H1 (cell line): ENCODE data around the gene EXO1. TPM values are rescaled to one million over a fixed set of nuclear protein-coding genes. Genes with fewer than 3 reads are reported as not detected.

ENCODE experiments used
- CTCF ChIA-PET: fragments of 300-600 bp; sonication (Branson Sonifier 250); formaldehyde crosslinking; loops from one replicate; lab custom pipeline; 2021; ENCODE audit not compliant: partially characterized antibody; lab: Charles Lee
- POLR2A ChIA-PET: fragments of 300-600 bp; sonication (Branson Sonifier 250); formaldehyde crosslinking; loops from one replicate; lab custom pipeline; 2021; ENCODE audit warnings: inconsistent platforms; ENCODE audit not compliant: partially characterized antibody; lab: Charles Lee
- DNase-seq, 2 experiments: peaks; one replicate each; pipeline versions ENCODE4 v3.0.0 to v3.0.0-alpha.2; 2010 to 2022; ENCODE audit warnings: low spot score in 2 of 2, low read depth in 1 of 2, mixed read lengths in 1 of 2
- FAIRE-seq: peaks from 2 replicates; lab custom pipeline; 2011; peaks lifted over from hg19 to GRCh38; lab: Jason Lieb, UNC
- H2AFZ ChIP-seq: 2 replicates; pipeline ENCODE4 v1.8.1; 2012; ENCODE audit warnings: low read length, inconsistent platforms
- H2AK5ac ChIP-seq: 2 replicates; pipeline ENCODE4 v1.6.1; 2013; ENCODE audit warnings: low read depth, low read length
- H2BK120ac ChIP-seq: replicated peaks from 2 replicates; pipeline ENCODE3; 2013; ENCODE audit warnings: low read depth, low read length, inconsistent platforms
- H2BK12ac ChIP-seq: 2 replicates; pipeline ENCODE4 v1.6.1; 2013; ENCODE audit warnings: low read depth, low read length
- H2BK15ac ChIP-seq: 2 replicates; pipeline ENCODE4 v1.6.1; 2013; ENCODE audit warnings: low read length
- H2BK20ac ChIP-seq: 2 replicates; pipeline ENCODE4 v1.6.1; 2013; ENCODE audit warnings: low read length
- H2BK5ac ChIP-seq: 2 replicates; pipeline ENCODE4 v1.6.1; 2013; ENCODE audit warnings: low read depth, low read length
- H3K14ac ChIP-seq: 2 replicates; pipeline ENCODE4 v1.6.1; 2013; ENCODE audit warnings: inconsistent platforms; ENCODE audit not compliant: insufficient read length
- H3K18ac ChIP-seq: 2 replicates; pipeline ENCODE4 v1.6.1; 2013; ENCODE audit warnings: low read length; ENCODE audit errors: extremely low read depth
- H3K23ac ChIP-seq: 2 replicates; pipeline ENCODE4 v1.6.1; 2013; ENCODE audit warnings: inconsistent platforms; ENCODE audit not compliant: insufficient read length
- H3K23me2 ChIP-seq: 2 replicates; pipeline ENCODE4 v1.6.1; 2013; ENCODE audit warnings: low read depth, low read length
- H3K27ac ChIP-seq: 2 replicates; pipeline ENCODE4 v1.6.1; 2011; ENCODE audit warnings: low read depth, low read length, inconsistent platforms
- H3K27me3 ChIP-seq, 4 experiments: replicated peaks in 1 of 4; 1 replicate in 1 of 4; 2 replicates in 3 of 4; pipeline versions ENCODE4 v1.6.1 to v1.8.1; 2011 to 2013; ENCODE audit warnings: low read length in 3 of 4, mild to moderate bottlenecking in 3 of 4, inconsistent platforms in 2 of 4, mixed read lengths in 2 of 4, moderate library complexity in 1 of 4; ENCODE audit not compliant: control insufficient read depth in 3 of 4, insufficient read depth in 3 of 4; ENCODE audit errors: extremely low read depth in 1 of 4
- H3K36me3 ChIP-seq, 4 experiments: 2 replicates each; pipeline versions ENCODE4 v1.6.1 to v1.8.1; 2011 to 2013; ENCODE audit warnings: mild to moderate bottlenecking in 4 of 4, low read length in 3 of 4, moderate library complexity in 2 of 4, control low read depth in 1 of 4, inconsistent platforms in 1 of 4; ENCODE audit not compliant: insufficient read depth in 4 of 4, control insufficient read depth in 2 of 4
- H3K4ac ChIP-seq: replicated peaks from 2 replicates; pipeline ENCODE3; 2013; ENCODE audit warnings: low read length, low read depth, mixed read lengths, inconsistent platforms; ENCODE audit not compliant: insufficient read length
- H3K4me1 ChIP-seq, 4 experiments: replicated peaks in 1 of 4; 1 replicate in 1 of 4; 2 replicates in 3 of 4; pipeline versions ENCODE4 v1.6.1 to v1.8.1; 2011 to 2013; ENCODE audit warnings: low read length in 3 of 4, inconsistent platforms in 2 of 4, mixed read lengths in 1 of 4; ENCODE audit not compliant: insufficient read depth in 4 of 4, control insufficient read depth in 3 of 4
- H3K4me2 ChIP-seq, 2 experiments: 2 replicates each; pipeline versions ENCODE4 v1.6.1 to v1.8.1; 2011 to 2013; ENCODE audit warnings: low read depth in 2 of 2, low read length in 2 of 2, control low read depth in 1 of 2, inconsistent platforms in 1 of 2, mild to moderate bottlenecking in 1 of 2; ENCODE audit not compliant: insufficient read depth in 1 of 2
- H3K4me3 ChIP-seq, 4 experiments: fragments of 200-600, 300-600 bp in 1 of 4; sonication (generic), shearing (Covaris generic), sonication (Bioruptor Twin) in 1 of 4; 2 replicates each; pipeline versions ENCODE4 v1.5.1 to v1.8.1; 2011 to 2016; ENCODE audit warnings: low read length in 4 of 4, low read depth in 3 of 4, control low read depth in 2 of 4, inconsistent platforms in 2 of 4, mild to moderate bottlenecking in 2 of 4, mixed read lengths in 1 of 4, moderate library complexity in 1 of 4; ENCODE audit not compliant: insufficient read depth in 2 of 4; ENCODE audit errors: extremely low read depth in 1 of 4
- H3K56ac ChIP-seq: replicated peaks from 2 replicates; pipeline ENCODE3; 2013; ENCODE audit warnings: low read depth, mild to moderate bottlenecking, mixed read lengths, low read length, inconsistent platforms; ENCODE audit not compliant: insufficient read length
- H3K79me1 ChIP-seq: 2 replicates; pipeline ENCODE4 v1.6.1; 2013; ENCODE audit warnings: low read depth, low read length, control low read depth
- H3K79me2 ChIP-seq, 2 experiments: 2 replicates each; pipeline versions ENCODE4 v1.6.1 to v1.8.1; 2012 to 2013; ENCODE audit warnings: low read length in 2 of 2, mild to moderate bottlenecking in 2 of 2, inconsistent platforms in 1 of 2; ENCODE audit not compliant: insufficient read depth in 2 of 2, control insufficient read depth in 1 of 2
- H3K9ac ChIP-seq, 4 experiments: replicated peaks in 1 of 4; 1 replicate in 1 of 4; 2 replicates in 3 of 4; pipeline versions ENCODE4 v1.6.1 to v1.8.1; 2011 to 2013; ENCODE audit warnings: low read depth in 3 of 4, low read length in 3 of 4, control low read depth in 2 of 4, mild to moderate bottlenecking in 2 of 4, moderate library complexity in 2 of 4, inconsistent platforms in 1 of 4; ENCODE audit errors: extremely low read depth in 1 of 4
- H3K9me3 ChIP-seq, 2 experiments: 2 replicates each; pipeline versions ENCODE4 v1.6.1 to v1.8.1; 2012 to 2013; ENCODE audit warnings: mild to moderate bottlenecking in 2 of 2, moderate library complexity in 2 of 2, control low read depth in 1 of 2, inconsistent platforms in 1 of 2, low read depth in 1 of 2, low read length in 1 of 2, mixed read lengths in 1 of 2; ENCODE audit not compliant: insufficient read depth in 2 of 2
- H4K20me1 ChIP-seq, 2 experiments: replicated peaks in 1 of 2; 2 replicates each; pipeline versions ENCODE3 to v1.8.1; 2011 to 2013; ENCODE audit warnings: inconsistent platforms in 2 of 2, low read length in 2 of 2, mild to moderate bottlenecking in 1 of 2; ENCODE audit not compliant: insufficient read depth in 2 of 2, control insufficient read depth in 1 of 2
- H4K5ac ChIP-seq: 2 replicates; pipeline ENCODE4 v1.6.1; 2013; ENCODE audit warnings: low read length, low read depth, mixed read lengths, inconsistent platforms; ENCODE audit not compliant: insufficient read length
- H4K8ac ChIP-seq: 2 replicates; pipeline ENCODE4 v1.8.0; 2013; ENCODE audit warnings: mild to moderate bottlenecking, moderate library complexity, low read length, inconsistent platforms; ENCODE audit not compliant: insufficient read depth; ENCODE audit errors: extremely low read depth
- H4K91ac ChIP-seq: replicated peaks from 2 replicates; pipeline ENCODE3; 2013; ENCODE audit warnings: low read length, mixed read lengths, inconsistent platforms; ENCODE audit not compliant: insufficient read length
- EP300 ChIP-seq, 2 experiments: IDR thresholded peaks; 1 replicate in 1 of 2; 2 replicates in 1 of 2; pipeline ENCODE4 v1.6.1; 2011 to 2012; ENCODE audit warnings: low read depth in 2 of 2, low read length in 2 of 2, mild to moderate bottlenecking in 2 of 2, borderline replicate concordance in 1 of 2, inconsistent platforms in 1 of 2, moderate library complexity in 1 of 2
- SIRT6 ChIP-seq: IDR thresholded peaks from one replicate; pipeline ENCODE4 v1.7.1; 2012; ENCODE audit warnings: low read length, inconsistent platforms
- WGBS, 2 experiments: shearing (Covaris generic) in 1 of 2; methylation state at CpG; one replicate each; pipeline versions ENCODE4 v1.1.6 to v1.1.7; 2013 to 2015; ENCODE audit warnings: low lambda C conversion rate in 2 of 2, mixed read lengths in 2 of 2, inconsistent platforms in 1 of 2, low coverage in 1 of 2, missing lambda C conversion rate in 1 of 2; ENCODE audit not compliant: insufficient replicate concordance in 2 of 2, insufficient coverage in 1 of 2, insufficient read length in 1 of 2; ENCODE audit errors: extremely low coverage in 1 of 2, missing lambda C conversion rate in 1 of 2; 5-methylcytosine and 5-hydroxymethylcytosine counted together
- polyA plus RNA-seq, 7 experiments: library from polyadenylated mRNA; depleted of rRNA in 3 of 7; stranded (reverse) in 5 of 7; unstranded in 2 of 7; fragments of >200 nt in 5 of 7; fragments of 200-250 nt in 2 of 7; gene quantifications; 1 replicate in 5 of 7; 2 replicates in 1 of 7; 4 replicates in 1 of 7; pipeline versions ENCODE4 v1.2.1 to v1.2.3, GENCODE V29; 2011 to 2013; ENCODE audit warnings: missing spikeins in 2 of 7, mixed read lengths in 2 of 7
- total RNA-seq: library from RNA; stranded (reverse); fragmentation: NEBNext Ultra II Directional; extraction: Animal tissue kit (Norgen Biotek cat#: 25700); gene quantifications from 2 replicates; pipeline ENCODE4 v1.2.1, GENCODE V29; 2021

The EXO1 gene
- total and polyA plus RNA-seq, 2 of the 8 experiments (the other 6 are each of a cell fraction or from before 2014, with no cell fraction given): 9.2 to 43.0 TPM

GRCh38 chr1:241902391-241903065 lies 54.5 kb downstream of the EXO1 start:
- TF ChIP-seq SIRT6 (no peak), EP300 (IDR thresholded peaks at IDR 0.05; ENCODE audit: borderline replicate concordance in 1 of 2, low read depth in 2 of 2, low read length in 2 of 2) (no peak)
- TF ChIP-seq, all 59 proteins: peak for 0
- no peak overlapping the region for H3K14ac ChIP-seq
- H3K36me3 ChIP-seq: no peaks in the 10 kb centered on the region
- no peak overlapping the region for H4K91ac ChIP-seq
- H3K4me1 ChIP-seq: no peaks in the 10 kb centered on the region
- no peak overlapping the region for H2BK12ac ChIP-seq
- no peaks in the 10 kb centered on the region for H3K79me1 ChIP-seq
- no peaks in the 10 kb centered on the region for H3K27me3 ChIP-seq
- H3K4me2 ChIP-seq: no peak overlapping the region
- H3K4ac ChIP-seq: no peak overlapping the region
- WGBS, 2 experiments: 74% methylated on average over 5 of the region's 5 CpGs; no CpG with 5 or more reads in 1 of the 2 experiments
- H4K20me1 ChIP-seq: no peaks in the 10 kb centered on the region
- H3K9ac ChIP-seq: no peak overlapping the region
- H4K8ac ChIP-seq: no peak overlapping the region
- no peak overlapping the region for H3K23ac ChIP-seq
- no peak for DNase-seq
- no peak overlapping the region for H3K27ac ChIP-seq
- H2AFZ ChIP-seq: no peak overlapping the region
- H3K23me2 ChIP-seq: no peaks in the 10 kb centered on the region
- H2AK5ac ChIP-seq: no peak overlapping the region
- no peak overlapping the region for H2BK5ac ChIP-seq
- H3K56ac ChIP-seq: no peak overlapping the region
- H4K5ac ChIP-seq: no peak overlapping the region
- no peak overlapping the region for H3K4me3 ChIP-seq
- CTCF ChIA-PET: interaction anchor here (0.6 to 3.3 kb wide), 5 partner anchors 8 to 103 kb away, joined by 3 to 19 read pairs (median 3); partner anchors contain the start of gene MAP1LC3C
- H2BK120ac ChIP-seq: no peak overlapping the region
- no peaks in the 10 kb centered on the region for H3K79me2 ChIP-seq
- no peaks in the 10 kb centered on the region for H3K9me3 ChIP-seq
- no peak overlapping the region for H2BK20ac ChIP-seq
- POLR2A ChIA-PET: no interaction called here
- H2BK15ac ChIP-seq: no peak overlapping the region
- H3K18ac ChIP-seq: no peak overlapping the region
- no peak for FAIRE-seq
